Urothelium cell line (cell line): ENCODE measurements around the gene ZNRD2.

Source experiments
- DNase-seq: peaks from one replicate; pipeline ENCODE4 v3.0.0; 2011; ENCODE audit warnings: low spot score, mixed read lengths
- FAIRE-seq: peaks from 2 replicates; lab custom pipeline; 2011; peaks lifted over from hg19 to GRCh38; lab: Jason Lieb, UNC

Gene ZNRD2

GRCh38 chr11:65571420-65571819 is 1.1 kb downstream of the ZNRD2 start:
- DNase-seq, result no peak
- FAIRE-seq, result no peak

- FAIRE-seq (no peak), DNase-seq (no peak)
These were observed 1.7 kb downstream of the ZNRD2 start for GRCh38 chr11:65571940-65572339.

- DNase-seq, result peak; percentile 81
- no peak for FAIRE-seq
These were observed 2.2 kb downstream of the ZNRD2 start, which contains the start of gene FAM89B for GRCh38 chr11:65572356-65573051. FAM89B (plus strand) TSS chr11:65572538; CDS start chr11:65572670, 132 bp downstream.

GRCh38 chr11:65573391-65574079 is 3.3 kb downstream of the ZNRD2 start:
- FAIRE-seq (no peak), DNase-seq (no peak)

GRCh38 chr11:65574109-65574810 is 4.0 kb downstream of the ZNRD2 start:
- DNase-seq (peak; percentile 96), FAIRE-seq (peak; percentile 5)

GRCh38 chr11:65574811-65575567 is 4.7 kb downstream of the ZNRD2 start:
- DNase-seq, result no peak
- FAIRE-seq, result no peak

GRCh38 chr11:65575568-65576231 is 5.4 kb downstream of the ZNRD2 start, which contains the start of gene EHBP1L1:
EHBP1L1 (plus strand) TSS chr11:65576053; CDS start chr11:65576303, 250 bp downstream.
- FAIRE-seq (no peak), DNase-seq (peak; percentile 86)

GRCh38 chr11:65576232-65576866 is 6.1 kb downstream of the ZNRD2 start:
- DNase-seq (no peak), FAIRE-seq (no peak)

GRCh38 chr11:65576867-65577755 is 6.8 kb downstream of the ZNRD2 start:
- FAIRE-seq, result peak; percentile 61
- peak; percentile 88 for DNase-seq

GRCh38 chr11:65577756-65578109 is 7.5 kb downstream of the ZNRD2 start:
- peak; percentile 77 for FAIRE-seq

GRCh38 chr11:65578134-65578533 is 7.9 kb downstream of the ZNRD2 start:
- FAIRE-seq (no peak), DNase-seq (no peak)

More at GRCh38 chr11:65577756-65578109, 7.5 kb downstream of the ZNRD2 start:
- DNase-seq, result no peak

- FAIRE-seq, result no peak
- no peak for DNase-seq
These were observed 8.4 kb downstream of the ZNRD2 start for GRCh38 chr11:65578667-65579066.

GRCh38 chr11:65579291-65579690 is 9.0 kb downstream of the ZNRD2 start:
- no peak for FAIRE-seq

GRCh38 chr11:65580031-65580692 is 9.9 kb downstream of the ZNRD2 start:
- FAIRE-seq, result no peak
- DNase-seq, result no peak

More at GRCh38 chr11:65579291-65579690, 9.0 kb downstream of the ZNRD2 start:
- DNase-seq, result no peak

GRCh38 chr11:65580756-65581155 is 10.5 kb downstream of the ZNRD2 start:
- FAIRE-seq, result no peak

GRCh38 chr11:65581928-65582327 is 11.7 kb downstream of the ZNRD2 start:
- DNase-seq (no peak), FAIRE-seq (no peak)

More at GRCh38 chr11:65580756-65581155, 10.5 kb downstream of the ZNRD2 start:
- DNase-seq, result no peak

GRCh38 chr11:65583589-65583988 is 13.3 kb downstream of the ZNRD2 start:
- no peak for FAIRE-seq
- DNase-seq, result no peak

GRCh38 chr11:65584106-65584505 is 13.8 kb downstream of the ZNRD2 start:
- no peak for DNase-seq
- peak; percentile 81 for FAIRE-seq
